Uterus (tissue), 2 donors: ENCODE measurements around the gene PUS1.

Source experiments
- POLR2A ChIP-seq, 2 donors: fragments of 450-650 bp; IDR thresholded peaks; one replicate each; pipeline ENCODE4 v1.6.1; 2016; ENCODE audit warnings: antibody characterized with exemption in 2 of 2, mild to moderate bottlenecking in 1 of 2, moderate library complexity in 1 of 2
- TF ChIP-seq, protein P1 (sequence below), 4 experiments: fragments of 200-600 bp in 2 of 4; fragments of 450-650 bp in 2 of 4; sonication (generic) in 2 of 4; IDR thresholded peaks; one replicate each; pipeline ENCODE4 v1.5.1; 2016 to 2019; ENCODE audit warnings: antibody characterized with exemption in 4 of 4, mild to moderate bottlenecking in 2 of 4, moderate library complexity in 1 of 4

GRCh38 chr12:131948166-131948712 lies 19.2 kb downstream of the PUS1 start:
- TF ChIP-seq, protein P1, sequence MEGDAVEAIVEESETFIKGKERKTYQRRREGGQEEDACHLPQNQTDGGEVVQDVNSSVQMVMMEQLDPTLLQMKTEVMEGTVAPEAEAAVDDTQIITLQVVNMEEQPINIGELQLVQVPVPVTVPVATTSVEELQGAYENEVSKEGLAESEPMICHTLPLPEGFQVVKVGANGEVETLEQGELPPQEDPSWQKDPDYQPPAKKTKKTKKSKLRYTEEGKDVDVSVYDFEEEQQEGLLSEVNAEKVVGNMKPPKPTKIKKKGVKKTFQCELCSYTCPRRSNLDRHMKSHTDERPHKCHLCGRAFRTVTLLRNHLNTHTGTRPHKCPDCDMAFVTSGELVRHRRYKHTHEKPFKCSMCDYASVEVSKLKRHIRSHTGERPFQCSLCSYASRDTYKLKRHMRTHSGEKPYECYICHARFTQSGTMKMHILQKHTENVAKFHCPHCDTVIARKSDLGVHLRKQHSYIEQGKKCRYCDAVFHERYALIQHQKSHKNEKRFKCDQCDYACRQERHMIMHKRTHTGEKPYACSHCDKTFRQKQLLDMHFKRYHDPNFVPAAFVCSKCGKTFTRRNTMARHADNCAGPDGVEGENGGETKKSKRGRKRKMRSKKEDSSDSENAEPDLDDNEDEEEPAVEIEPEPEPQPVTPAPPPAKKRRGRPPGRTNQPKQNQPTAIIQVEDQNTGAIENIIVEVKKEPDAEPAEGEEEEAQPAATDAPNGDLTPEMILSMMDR (IDR thresholded peaks at IDR 0.05): no peak
- no peak for TF ChIP-seq POLR2A (IDR thresholded peaks at IDR 0.05)
